PFSK-1 (cell line): ENCODE results near the gene GZF1.

ENCODE experiments used
- FOXP2 ChIP-seq: optimal IDR thresholded peaks from 2 replicates; pipeline ENCODE3; 2011; ENCODE audit warnings: borderline replicate concordance, control low read depth, inconsistent platforms; ENCODE audit not compliant: insufficient read depth; ENCODE audit errors: extremely low read length, extremely low read depth
- POLR2AphosphoS5 ChIP-seq: IDR thresholded peaks from 2 replicates; pipeline ENCODE4 v1.6.1; 2012; ENCODE audit warnings: low read depth, mild to moderate bottlenecking, control low read depth, low read length, moderate library complexity
- SIN3A ChIP-seq: IDR thresholded peaks from 2 replicates; pipeline ENCODE4 v1.6.1; 2012; ENCODE audit warnings: mild to moderate bottlenecking, low read length, moderate library complexity, borderline replicate concordance; ENCODE audit not compliant: insufficient read depth
- TAF1 ChIP-seq: IDR thresholded peaks from 2 replicates; pipeline ENCODE4 v1.6.1; 2012; ENCODE audit warnings: low read length, control low read depth, borderline replicate concordance; ENCODE audit not compliant: insufficient read depth
- TF ChIP-seq, protein P1 (sequence below), 2 experiments: IDR thresholded peaks; 2 replicates each; pipeline versions ENCODE4 v1.6.1 to v1.8.0; 2011 to 2012; ENCODE audit warnings: low read depth in 2 of 2, low read length in 2 of 2, control low read depth in 1 of 2, inconsistent platforms in 1 of 2, mild to moderate bottlenecking in 1 of 2, moderate library complexity in 1 of 2; ENCODE audit not compliant: insufficient read depth in 1 of 2

Gene GZF1

DNA sequence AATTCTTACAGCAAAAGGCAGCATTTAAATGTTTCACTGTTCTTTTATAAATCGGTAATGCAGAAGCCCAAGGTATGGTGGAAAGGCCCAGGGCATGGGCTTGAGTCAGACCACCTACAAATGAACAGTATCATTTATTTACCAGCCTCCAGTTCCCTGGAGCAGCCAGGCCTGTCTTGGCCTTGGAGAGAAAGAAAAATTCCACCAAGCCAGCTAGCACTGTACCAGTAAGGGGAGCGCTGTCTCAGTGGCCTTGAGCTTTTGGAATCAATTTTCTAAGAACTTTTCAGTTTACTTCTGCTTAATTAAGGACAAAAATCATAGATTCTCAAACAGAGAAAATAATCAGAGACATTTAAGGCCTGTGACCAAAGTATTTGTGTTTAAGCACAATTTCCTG is 47.0 kb downstream of the GZF1 start:
- TF ChIP-seq SIN3A (no peak), POLR2AphosphoS5 (no peak), FOXP2 (no peak), TAF1 (no peak)
- TF ChIP-seq, protein P1, sequence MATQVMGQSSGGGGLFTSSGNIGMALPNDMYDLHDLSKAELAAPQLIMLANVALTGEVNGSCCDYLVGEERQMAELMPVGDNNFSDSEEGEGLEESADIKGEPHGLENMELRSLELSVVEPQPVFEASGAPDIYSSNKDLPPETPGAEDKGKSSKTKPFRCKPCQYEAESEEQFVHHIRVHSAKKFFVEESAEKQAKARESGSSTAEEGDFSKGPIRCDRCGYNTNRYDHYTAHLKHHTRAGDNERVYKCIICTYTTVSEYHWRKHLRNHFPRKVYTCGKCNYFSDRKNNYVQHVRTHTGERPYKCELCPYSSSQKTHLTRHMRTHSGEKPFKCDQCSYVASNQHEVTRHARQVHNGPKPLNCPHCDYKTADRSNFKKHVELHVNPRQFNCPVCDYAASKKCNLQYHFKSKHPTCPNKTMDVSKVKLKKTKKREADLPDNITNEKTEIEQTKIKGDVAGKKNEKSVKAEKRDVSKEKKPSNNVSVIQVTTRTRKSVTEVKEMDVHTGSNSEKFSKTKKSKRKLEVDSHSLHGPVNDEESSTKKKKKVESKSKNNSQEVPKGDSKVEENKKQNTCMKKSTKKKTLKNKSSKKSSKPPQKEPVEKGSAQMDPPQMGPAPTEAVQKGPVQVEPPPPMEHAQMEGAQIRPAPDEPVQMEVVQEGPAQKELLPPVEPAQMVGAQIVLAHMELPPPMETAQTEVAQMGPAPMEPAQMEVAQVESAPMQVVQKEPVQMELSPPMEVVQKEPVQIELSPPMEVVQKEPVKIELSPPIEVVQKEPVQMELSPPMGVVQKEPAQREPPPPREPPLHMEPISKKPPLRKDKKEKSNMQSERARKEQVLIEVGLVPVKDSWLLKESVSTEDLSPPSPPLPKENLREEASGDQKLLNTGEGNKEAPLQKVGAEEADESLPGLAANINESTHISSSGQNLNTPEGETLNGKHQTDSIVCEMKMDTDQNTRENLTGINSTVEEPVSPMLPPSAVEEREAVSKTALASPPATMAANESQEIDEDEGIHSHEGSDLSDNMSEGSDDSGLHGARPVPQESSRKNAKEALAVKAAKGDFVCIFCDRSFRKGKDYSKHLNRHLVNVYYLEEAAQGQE (IDR thresholded peaks at IDR 0.05; ENCODE audit: insufficient read depth in 1 of 2, low read depth in 2 of 2, low read length in 2 of 2): no peak

- TF ChIP-seq SIN3A (no peak), POLR2AphosphoS5 (no peak), FOXP2 (no peak), TAF1 (no peak)
- TF ChIP-seq, protein P1 (IDR thresholded peaks at IDR 0.05; ENCODE audit: insufficient read depth in 1 of 2, low read depth in 2 of 2, low read length in 2 of 2): no peak
Measured at GRCh38 chr20:23409800-23410199, 47.8 kb downstream of the GZF1 start.

GRCh38 chr20:23410916-23411695 is 49.1 kb downstream of the GZF1 start:
- TF ChIP-seq SIN3A: no peak
- no peak for TF ChIP-seq FOXP2
- no peak for TF ChIP-seq TAF1
- TF ChIP-seq, protein P1 (IDR thresholded peaks at IDR 0.05; ENCODE audit: insufficient read depth in 1 of 2, low read depth in 2 of 2, low read length in 2 of 2): no peak
- TF ChIP-seq POLR2AphosphoS5: no peak

- TF ChIP-seq, protein P1 (IDR thresholded peaks at IDR 0.05; ENCODE audit: insufficient read depth in 1 of 2, low read depth in 2 of 2, low read length in 2 of 2): no peak
- TF ChIP-seq POLR2AphosphoS5: no peak
- TF ChIP-seq FOXP2: no peak
- TF ChIP-seq SIN3A: no peak
- no peak for TF ChIP-seq TAF1
Measured at GRCh38 chr20:23412026-23412425, 50.0 kb downstream of the GZF1 start.
